GM18519 (cell line): ENCODE results near the gene KRTAP10-2.
"Not testable (repeated sequence)": the region's sequence is repeated elsewhere in the genome, so short reads cannot be mapped to it uniquely, and the experiment has no call there.

Experiments used
- ATAC-seq: cut with Tn5 transposase; IDR thresholded peaks from one replicate; pipeline ENCODE4 v1.9.1; 2021; ENCODE audit warnings: mild to moderate bottlenecking, moderate library complexity; ENCODE audit not compliant: unreplicated experiment, low FRiP score

Gene KRTAP10-2

GRCh38 chr21:44503901-44504399, 47.4 kb downstream of the KRTAP10-2 start:
- no peak for ATAC-seq

- ATAC-seq = not testable (repeated sequence)
These were observed 48.1 kb downstream of the KRTAP10-2 start for GRCh38 chr21:44503006-44503889.

GRCh38 chr21:44502171-44502958, 48.9 kb downstream of the KRTAP10-2 start:
- no peak for ATAC-seq
